Mucosa of gallbladder (tissue), 1 donor: ENCODE data around the gene JPT2. TPM values are rescaled to one million over a fixed set of nuclear protein-coding genes. Genes with fewer than 3 reads are reported as not detected.

ENCODE experiments used
- DNase-seq: peaks from one replicate; pipeline ENCODE4 v3.0.0-alpha.2; 2020; ENCODE audit warnings: low spot score
- total RNA-seq: library from RNA; stranded (reverse); gene quantifications from one replicate; pipeline ENCODE4 v1.2.1, GENCODE V29; 2021
- donor health status: DM: no; HTN: no; CAD: no.

Gene JPT2
- total RNA-seq, 1 donor from 2014 or later = 62.7 TPM

DNA sequence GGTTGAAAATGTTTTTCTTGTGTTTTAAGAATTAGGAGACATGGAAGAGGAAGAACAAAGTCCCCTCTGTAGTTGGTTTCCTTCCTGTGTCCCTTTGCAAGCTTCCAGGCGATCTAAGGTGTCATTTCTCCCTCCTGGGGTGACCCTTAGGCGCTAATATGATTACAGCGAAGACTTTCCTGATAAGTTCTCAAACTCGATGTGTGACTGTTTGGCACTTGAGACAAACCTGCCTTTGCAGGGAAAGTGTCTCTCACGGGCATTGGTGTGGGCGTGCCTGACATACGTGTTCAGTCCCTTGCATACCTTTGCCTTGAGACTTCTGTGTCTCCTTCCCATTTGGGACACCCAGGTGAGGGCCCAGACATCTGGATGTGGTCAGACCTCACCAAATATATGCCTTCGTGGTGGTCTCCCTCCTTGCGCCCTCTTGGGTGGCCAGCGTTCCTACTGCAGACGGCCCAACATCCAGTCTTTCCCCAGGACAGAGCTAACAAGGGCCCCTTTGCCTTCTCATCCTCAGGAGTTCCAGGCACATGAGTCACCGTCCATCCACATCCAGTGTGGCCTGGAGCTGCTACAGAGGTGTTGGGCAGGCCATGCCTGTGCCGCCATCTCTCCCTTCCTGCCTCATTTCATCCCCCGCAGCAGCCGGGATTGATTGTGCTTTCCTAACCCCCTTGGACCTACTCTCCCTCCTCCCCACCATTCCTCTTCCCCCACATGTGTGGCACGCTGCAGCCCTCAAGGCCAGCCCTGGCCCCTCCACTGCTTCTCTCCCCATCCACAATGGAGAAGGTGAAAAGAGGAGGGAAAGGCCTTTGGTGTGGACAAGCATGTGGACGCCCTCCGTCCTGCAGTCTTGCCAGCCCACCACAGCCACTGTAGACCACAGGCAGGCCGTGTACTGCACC lies 3.1 kb upstream of the JPT2 start:
- DNase-seq = no peak

DNA sequence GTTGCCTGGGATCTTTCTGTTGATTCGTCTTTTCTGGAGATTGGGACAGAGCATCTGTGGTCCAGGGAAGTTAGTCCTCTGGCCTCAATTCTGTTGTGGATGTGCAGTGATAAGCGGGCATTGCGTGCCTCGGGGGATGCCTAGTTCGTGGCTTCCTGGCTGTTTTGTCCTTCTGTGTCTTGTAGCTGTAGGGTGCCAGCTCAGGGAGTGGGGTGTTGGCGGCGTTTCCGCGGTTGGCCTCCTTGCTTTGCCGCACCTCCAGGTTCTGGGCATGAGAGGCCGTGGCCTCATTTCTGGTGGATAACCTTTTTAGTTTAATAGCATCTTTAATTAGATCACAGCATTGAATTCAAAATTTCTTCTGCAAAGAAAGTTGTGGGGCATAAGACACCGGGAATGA lies 1.4 kb upstream of the JPT2 start:
- no peak for DNase-seq

DNA sequence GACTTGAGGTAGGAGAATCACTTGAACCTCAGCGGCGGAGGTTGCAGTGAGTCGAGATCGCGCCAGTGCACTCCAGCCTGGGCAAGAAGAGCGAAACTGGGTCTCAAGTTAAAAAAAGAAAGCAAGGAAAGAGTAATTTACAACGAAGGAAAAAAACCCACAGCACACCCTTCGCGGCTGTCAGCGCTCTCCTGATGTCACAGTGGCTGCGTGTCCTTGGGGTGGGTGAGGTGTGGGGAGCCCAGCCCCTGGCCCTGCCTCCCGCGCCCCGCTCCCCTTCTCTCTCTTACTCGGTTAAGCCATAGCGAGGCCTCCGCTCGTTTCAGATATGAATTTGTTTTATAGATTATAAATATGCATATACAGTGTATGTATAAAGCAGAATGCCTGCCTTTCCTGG lies 740 bp upstream of the JPT2 start:
- DNase-seq = no peak

DNA sequence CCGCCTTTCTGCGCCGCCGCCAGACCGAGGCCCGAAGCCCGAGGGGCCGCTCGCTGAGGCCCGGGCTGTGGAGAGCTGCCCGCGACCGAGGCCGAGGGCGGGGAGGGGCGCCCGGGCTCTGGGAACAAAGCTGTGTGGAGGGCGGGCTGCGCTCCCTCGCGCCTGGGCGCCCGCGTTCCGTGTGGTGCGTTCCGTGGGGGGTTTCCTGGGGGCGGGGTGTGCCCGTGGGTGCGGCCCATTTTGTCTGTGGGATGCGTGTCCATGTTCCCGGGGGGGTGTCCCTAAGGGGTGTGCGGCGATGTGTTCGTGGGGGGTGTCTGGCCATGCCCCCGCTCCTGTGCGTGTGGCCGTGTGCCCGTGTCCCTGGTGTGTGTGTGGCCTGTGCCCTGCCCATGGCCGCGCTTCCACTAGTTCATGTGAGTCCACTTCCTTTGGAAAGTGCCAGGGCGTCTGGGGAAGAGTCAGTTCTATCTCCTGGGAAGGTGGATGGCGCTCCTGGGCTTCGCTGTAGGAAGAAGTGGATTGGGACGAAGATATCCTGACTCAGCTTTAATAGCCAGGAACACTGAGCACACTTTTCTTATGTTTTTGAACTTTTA lies 520 bp downstream of the JPT2 start:
- DNase-seq = peak; percentile 23

DNA sequence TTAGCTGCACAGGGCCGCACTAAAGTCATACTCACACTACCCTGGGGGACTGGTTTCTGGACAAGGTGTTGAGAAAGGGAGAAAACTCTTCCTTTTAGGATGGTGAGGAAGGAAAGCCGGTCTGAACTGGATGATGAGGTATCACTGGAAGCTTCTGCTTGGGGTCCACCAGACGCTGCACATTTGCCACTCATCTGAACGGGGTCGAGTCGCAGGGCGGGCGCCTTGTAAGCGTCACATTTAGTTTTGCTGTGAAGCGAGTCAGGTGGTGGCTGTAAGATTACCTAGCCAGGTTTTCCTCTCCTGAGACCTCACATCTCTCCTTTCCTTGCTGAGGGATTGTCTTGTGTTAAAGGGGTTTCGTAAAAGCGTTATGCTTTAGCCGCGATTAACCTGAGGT lies 2.3 kb downstream of the JPT2 start:
- no peak for DNase-seq

DNA sequence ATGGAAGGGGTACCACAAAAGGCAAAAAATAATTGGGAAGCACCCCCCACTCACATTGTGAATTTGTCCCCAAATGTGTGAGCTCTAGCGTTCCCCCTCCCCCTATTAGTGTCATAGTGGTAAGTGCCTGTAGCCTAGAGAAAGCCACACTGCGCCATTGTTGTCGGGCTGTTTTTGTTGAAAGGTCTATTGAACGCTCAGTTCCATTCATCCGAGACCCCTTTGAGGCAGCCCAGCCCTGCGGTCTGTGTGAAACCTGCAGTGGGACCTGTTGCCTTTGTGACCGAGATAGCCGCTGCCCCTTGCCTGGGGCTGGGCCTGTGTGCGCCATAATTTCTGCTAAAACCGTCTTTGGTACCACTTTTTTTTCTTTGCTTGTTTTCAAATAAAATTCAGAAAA lies 3.0 kb downstream of the JPT2 start:
- no peak for DNase-seq

DNA sequence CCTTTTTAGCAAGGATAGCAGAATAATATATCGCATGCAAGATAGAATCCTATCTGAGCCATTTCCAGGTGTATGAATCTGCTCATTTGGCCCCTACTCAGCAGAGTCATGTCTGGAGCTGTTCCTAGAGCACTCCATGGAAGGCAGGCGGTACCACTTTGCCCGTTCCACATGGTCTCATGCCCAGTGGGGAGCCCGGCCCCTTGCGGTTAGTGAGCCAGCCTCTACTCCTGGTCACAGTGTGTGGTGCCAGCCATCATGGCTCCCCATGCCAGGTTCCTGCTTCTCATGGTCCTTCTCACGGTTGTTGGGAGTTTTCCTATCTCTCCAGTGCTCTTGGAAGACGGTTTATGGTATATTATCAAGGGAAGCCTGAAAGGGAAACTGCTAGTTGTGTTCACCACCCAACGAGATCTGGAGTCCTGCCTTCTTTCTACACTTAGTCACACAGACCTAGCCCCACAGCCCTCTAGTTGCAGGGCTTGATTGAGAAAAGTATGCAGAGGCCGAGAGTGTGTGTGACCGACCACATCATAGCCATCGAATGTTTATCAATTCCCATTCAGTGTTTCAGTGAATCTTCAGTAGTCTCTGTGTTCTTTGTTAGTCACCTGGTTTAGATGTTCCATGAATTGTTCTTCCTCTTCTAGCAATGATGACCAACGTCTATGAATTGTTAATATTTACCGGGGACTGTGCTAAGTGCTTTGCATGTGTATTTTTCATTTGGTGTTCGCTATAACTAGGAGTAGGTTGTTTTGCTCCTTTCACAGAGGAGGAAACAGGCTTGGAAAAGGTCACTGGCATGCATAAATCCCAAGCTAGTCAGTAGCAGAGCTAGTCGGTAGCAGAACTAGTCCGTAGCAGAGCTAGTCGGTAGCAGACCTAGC lies 9.6 kb downstream of the JPT2 start:
- DNase-seq = no peak

DNA sequence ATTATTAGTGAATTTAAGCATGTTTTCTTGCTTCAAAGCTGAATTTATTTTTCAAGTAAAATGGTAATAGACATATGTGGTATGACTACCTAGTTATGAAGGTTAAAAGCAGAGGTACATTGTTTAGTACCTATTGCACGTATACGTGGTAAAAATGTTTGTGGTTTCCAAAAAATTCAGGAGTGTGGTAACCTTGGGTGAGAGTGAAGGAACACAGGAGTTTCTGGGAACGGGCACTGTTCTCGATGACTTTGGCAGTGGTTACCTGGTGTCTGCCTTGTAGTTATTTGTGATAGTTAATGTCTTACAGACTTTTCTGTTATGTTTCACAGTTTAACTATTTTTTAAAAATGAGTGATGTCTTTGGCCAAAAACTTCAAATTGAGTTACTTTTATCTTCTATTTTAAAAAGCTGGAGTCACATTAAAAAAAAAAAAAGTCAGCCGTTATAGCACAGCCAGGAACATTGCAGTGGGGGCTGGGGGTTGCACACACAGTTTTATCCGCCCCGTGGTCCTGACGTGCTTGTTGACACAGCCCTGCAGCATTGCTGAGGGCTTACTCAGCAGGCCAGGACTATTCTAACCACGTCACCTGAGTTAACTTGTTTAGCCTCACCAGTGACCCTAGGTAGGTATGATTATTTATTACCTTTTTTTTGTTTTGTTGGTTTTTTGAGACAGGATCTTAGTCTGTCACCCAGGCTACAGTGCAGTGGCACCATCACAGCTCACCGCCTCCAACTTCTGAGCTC lies 10.9 kb downstream of the JPT2 start:
- DNase-seq = peak; percentile 58

DNA sequence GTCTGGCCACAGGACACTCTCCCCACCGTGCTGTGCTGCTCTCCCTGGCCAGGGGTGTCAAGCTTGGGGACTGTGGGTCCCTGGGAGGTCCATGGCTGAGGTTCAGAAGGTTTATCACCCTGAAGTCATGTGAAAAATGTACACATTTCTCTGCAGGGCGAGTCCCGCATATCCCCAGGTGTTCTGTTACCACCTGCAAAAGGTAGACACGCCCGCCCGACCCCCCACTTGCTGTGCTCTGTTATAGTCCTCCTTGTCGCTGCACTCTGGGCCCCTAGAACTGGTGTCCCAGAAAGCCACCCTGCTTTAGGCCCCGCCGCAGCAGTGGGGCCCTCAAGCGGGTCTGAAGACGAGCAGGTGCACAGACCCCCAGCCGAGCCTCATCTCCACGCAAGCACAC lies 11.8 kb downstream of the JPT2 start:
- DNase-seq = no peak

DNA sequence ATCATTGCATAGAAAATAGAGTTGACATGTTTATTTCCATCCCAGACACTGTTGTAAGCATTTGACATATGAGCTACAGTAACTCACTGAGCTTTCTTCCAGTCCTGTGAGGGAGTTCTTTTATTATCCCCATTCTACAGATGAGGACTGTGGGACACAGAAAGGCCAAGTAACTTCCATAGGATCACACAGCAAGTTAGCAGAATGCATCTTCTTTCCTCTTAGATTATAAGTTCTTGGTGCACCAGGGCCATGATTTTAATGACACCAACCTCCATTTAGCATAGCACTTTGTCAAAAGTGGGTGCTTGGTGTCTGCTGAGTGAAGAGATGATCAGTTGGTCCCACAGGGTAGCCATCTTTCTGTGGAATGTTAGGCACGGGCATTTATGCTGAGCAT lies 12.7 kb downstream of the JPT2 start:
- no peak for DNase-seq

DNA sequence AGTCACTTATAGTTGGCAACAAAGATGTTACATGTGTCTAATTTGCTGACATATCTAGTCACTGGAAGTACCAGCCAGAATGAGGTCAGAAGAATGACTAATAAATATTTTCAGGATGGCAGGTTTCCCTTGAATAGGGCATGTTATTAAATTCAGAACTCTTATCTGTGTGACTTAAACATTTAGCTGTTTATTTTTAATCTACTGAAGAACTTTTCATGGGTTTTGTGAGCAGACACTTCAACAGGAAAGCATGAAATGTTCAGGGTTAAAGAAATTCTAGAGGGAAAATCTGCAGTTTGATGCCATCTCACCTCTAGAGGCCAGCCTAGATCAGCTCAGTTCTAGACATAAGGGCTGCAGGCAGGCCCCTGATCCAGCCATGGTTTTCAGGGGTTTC lies 13.2 kb downstream of the JPT2 start:
- no peak for DNase-seq

DNA sequence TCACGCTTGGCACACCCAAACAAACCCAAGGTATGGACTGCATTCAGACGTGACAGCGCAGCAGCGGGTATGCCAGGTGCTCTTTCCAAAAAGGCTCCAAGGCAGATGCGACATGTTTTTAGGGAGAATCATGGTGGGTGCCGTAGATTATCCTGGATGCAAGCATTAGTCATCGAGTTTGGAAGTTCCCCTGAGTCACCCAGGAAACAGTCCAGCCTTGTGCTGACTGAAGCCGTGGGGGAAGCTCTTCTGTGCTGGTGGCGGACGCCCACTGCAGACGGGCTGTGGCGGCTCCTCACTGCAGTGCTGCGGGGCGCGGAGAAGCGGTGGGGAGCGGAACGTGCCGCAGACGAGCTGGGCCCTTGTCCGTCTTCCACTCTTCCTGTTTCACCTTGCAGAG lies 13.9 kb downstream of the JPT2 start:
- DNase-seq = no peak

DNA sequence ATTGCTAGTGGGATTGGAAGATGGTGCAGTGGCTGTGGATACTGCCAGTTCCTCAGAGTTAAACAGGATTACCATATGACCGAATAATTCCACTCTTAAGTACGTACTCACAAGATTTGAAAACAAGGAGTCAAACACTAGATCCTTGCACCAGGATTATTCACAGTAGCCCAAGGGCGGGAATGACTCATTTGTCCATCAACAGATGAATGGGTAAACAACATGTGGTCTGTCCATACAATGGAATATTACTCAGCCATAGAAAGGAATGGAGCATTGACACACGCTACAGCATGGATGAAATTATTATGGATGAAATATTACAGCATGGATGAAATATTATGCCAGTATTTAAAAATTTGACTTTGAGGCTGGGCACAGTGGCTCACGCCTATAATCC lies 18.8 kb downstream of the JPT2 start:
- no peak for DNase-seq

DNA sequence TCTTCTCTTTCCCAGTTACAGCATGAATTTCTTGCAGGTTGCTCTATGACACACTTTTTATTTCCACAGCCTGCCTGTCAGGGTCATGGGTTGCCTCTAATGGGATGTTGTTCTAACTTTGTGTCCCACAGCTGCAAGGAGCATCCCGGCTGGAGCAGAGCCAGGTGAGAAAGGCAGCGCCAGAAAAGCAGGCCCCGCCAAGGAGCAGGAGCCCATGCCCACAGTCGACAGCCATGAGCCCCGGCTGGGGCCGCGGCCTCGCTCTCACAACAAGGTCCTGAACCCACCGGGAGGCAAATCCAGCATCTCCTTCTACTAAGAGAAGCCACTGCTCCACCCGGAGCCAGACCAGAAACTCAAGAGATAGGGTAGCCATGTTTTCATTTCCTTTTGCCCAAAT lies 20.6 kb downstream of the JPT2 start:
- DNase-seq = no peak

DNA sequence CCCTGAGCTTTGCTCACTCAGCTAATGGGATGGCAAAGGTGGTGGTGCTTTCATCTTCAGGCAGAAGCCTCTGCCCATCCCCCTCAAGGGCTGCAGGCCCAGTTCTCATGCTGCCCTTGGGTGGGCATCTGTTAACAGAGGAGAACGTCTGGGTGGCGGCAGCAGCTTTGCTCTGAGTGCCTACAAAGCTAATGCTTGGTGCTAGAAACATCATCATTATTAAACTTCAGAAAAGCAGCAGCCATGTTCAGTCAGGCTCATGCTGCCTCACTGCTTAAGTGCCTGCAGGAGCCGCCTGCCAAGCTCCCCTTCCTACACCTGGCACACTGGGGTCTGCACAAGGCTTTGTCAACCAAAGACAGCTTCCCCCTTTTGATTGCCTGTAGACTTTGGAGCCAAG lies 22.2 kb downstream of the JPT2 start:
- no peak for DNase-seq

DNA sequence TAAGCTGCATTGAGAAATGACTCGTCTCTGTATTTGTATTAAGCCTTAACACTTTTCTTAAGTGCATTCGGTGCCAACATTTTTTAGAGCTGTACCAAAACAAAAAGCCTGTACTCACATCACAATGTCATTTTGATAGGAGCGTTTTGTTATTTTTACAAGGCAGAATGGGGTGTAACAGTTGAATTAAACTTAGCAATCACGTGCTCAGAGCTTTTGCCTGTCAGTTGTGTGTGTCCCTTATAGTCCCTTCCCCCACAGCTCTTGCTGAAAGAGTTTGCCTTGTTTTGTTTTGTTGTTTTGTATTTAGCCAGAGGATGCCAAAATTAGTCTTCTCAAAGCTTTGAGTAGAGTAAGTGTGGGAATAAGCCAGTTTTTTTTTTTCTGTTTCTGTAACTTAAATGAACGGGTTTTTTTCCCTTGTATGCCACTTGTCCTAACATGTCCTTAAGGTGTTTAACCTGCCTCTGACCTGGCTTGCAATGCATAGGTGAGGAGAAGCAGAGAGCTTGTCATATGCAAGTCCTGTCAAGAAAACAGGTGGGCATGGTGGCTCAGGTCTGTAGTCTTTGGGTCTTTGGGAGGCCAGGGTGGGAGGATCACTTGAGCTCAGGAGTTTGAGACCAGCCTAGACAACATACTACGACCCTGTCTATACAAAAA lies 23.3 kb downstream of the JPT2 start:
- no peak for DNase-seq

DNA sequence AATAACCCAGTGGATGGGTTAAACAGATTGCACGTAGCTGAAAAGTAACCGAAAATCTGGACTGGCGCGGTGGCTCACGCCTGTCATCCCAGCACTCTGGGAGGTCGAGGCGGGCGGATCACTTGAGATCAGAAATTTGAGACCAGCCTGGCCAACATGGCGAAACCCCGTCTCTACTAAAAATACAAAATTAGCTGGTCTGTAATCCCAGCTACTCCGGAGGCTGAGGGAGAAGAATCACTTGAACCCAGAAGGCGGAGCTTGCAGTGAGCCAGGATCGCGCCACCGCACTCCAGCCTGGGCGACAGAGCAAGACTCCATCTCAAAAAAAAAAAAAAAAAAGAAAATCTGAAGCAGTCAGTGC lies 27.2 kb downstream of the JPT2 start:
- DNase-seq = peak; percentile 23

DNA sequence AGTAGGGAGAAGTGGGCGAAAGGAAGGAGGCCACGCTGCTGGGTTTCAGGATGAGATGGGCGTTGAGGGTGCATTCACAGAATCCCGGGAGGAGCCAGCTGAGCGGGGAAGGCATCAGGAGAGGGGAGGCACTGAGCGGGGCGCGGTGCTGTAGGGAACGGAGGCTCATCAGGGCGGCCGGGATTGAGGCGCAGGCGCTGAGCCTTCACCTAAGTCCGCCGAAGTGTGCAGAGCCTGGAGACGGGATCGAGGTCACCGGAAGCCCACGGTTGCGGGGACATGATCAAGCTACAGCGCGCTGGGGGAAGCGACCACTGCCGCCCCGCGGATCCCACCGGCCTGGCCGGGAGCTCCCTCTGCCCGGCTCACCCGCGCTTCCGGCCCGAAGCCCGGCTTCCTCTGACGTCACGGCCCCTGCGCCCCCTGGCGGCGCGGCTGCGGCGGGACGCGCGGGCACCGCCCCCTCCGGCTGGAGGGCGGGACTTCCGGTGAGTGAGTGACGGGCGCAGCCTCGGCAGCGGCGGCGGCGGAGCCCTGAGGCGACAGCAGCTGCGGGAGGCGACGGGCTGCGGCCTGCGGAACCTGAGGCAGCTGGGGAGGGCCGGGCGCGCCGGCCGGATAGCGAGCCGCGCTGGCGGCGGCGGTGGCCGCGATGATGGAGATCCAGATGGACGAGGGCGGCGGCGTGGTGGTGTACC lies 27.8 kb downstream of the JPT2 start, which contains the start of gene MAPK8IP3:
MAPK8IP3 (plus strand) TSS at position 508 of the 698 bp plus-strand sequence; CDS start at position 653, 145 bp downstream.
- peak; percentile 94 for DNase-seq

DNA sequence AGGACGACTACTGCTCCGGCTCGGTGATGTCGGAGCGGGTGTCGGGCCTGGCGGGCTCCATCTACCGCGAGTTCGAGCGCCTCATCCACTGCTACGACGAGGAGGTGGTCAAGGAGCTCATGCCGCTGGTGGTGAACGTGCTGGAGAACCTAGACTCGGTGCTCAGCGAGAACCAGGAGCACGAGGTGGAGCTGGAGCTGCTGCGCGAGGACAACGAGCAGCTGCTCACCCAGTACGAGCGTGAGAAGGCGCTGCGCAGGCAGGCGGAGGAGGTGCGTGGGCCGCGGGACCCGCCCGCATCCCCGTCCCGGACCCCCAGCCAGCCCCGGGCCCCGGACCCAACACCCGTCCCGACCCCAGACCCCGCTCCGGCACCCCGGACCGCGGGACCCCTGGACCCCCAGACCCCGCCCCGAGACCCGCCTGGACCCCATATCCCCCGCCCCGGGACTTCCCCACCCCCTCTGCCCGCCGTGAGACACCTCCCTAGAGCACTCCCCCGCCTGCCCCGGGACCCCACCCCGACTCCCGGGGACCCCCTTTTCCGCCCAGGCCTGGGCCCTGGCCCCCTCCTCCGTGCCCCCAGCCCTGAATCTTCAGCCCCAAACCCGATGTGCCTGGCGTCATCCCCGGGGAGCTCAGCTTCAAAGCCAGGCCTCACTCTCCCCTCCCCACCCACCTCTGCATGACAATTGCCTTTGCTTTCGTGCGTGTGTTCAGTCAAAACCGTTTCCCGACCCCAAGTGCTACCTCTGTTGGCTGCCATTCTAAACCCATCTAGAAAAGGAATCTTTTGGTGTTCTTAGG lies 28.5 kb downstream of the JPT2 start:
- DNase-seq = peak; percentile 21
